HG03520 (cell line): ENCODE data around the gene RNF182.

Experiments used
- ATAC-seq: cut with Tn5 transposase; IDR thresholded peaks from one replicate; pipeline ENCODE4 v1.9.1; 2021; ENCODE audit warnings: mild to moderate bottlenecking, moderate library complexity; ENCODE audit not compliant: unreplicated experiment

The RNF182 gene

GRCh38 chr6:14028631-14029030 is 103.9 kb downstream of the RNF182 start:
- no peak for ATAC-seq

- no peak for ATAC-seq
Observed at GRCh38 chr6:14029605-14030004, 104.9 kb downstream of the RNF182 start.
